Thyroid gland (tissue), 4 donors: Measurements from ENCODE around the gene ZNF684.

Experiments used
- CTCF ChIP-seq, 6 experiments: fragments of 200-600 bp in 3 of 6; fragments of 450-650 bp in 3 of 6; sonication (generic) in 3 of 6; IDR thresholded peaks; one replicate each; pipeline ENCODE4 v1.5.1; 2016 to 2019; ENCODE audit warnings: antibody characterized with exemption in 6 of 6, mild to moderate bottlenecking in 2 of 6, inconsistent platforms in 1 of 6, moderate library complexity in 1 of 6
- POLR2A ChIP-seq, 2 donors: fragments of 450-650 bp; IDR thresholded peaks; one replicate each; pipeline ENCODE4 v1.6.1; 2017; ENCODE audit warnings: antibody characterized with exemption in 2 of 2, mild to moderate bottlenecking in 2 of 2, moderate library complexity in 1 of 2

- TF ChIP-seq CTCF (IDR thresholded peaks at IDR 0.05) (no peak), POLR2A (IDR thresholded peaks at IDR 0.05) (no peak)
These were observed 4.3 kb downstream of the ZNF684 start for GRCh38 chr1:40535732-40536131.
